Measurements from ENCODE around the gene MMP3.

DNA sequence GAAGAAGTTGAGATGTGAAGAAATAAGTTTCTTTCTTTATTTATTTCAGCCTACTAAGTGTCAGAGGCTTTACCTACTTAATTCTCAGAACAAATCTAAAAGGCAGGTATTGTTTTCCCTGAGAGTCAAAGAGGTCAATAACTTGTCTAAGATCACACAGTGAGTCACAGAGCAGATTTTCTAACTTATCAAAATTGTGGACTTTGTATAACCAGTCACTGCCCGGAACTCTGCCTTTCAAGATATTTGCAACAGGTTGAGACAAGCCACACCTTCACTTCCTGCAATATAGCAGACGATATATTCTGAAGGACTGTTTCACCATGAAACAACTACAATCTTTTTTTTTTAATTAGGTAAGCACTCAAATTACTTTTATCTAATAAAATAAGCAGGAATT is 10.5 kb upstream of the MMP3 start:
- TF ChIP-seq SP1 (IDR thresholded peaks at IDR 0.05; ENCODE audit: low read depth) (no peak), CTCF (IDR thresholded peaks at IDR 0.05 in 2 of 3, conservative IDR thresholded peaks at IDR 0.05 in 1 of 3; ENCODE audit: borderline replicate concordance in 1 of 3, insufficient read depth in 1 of 3, low read depth in 2 of 3, low read length in 2 of 3) (no peak), POLR2A (IDR thresholded peaks at IDR 0.05; ENCODE audit: borderline replicate concordance, extremely low read depth, insufficient read depth, insufficient read length) (no peak), YY1 (IDR thresholded peaks at IDR 0.05; ENCODE audit: extremely low read depth, insufficient replicate concordance, low read depth, low read length) (no peak), SIN3A (IDR thresholded peaks at IDR 0.05; ENCODE audit: low read depth) (no peak), FOSL1 (IDR thresholded peaks at IDR 0.05; ENCODE audit: low read depth) (no peak), JUND (IDR thresholded peaks at IDR 0.05) (no peak)

Measured in HCT116 (cell line).